COLO668 (cell line): ENCODE measurements around the gene PRR7.
A peak's percentile ranks its signal among the peaks of the same experiment; 100 is the strongest.
"Not testable (repeated sequence)": the region's sequence is repeated elsewhere in the genome, so short reads cannot be mapped to it uniquely, and the experiment has no call there.

ENCODE experiments used
- DNase-seq: peaks from one replicate; lab custom pipeline; 2025; ENCODE audit not compliant: unreplicated experiment; lab: John Stamatoyannopoulos, UW

Gene PRR7

GRCh38 chr5:177483994-177484901 lies 37.6 kb downstream of the PRR7 start:
- DNase-seq, result no peak

DNA sequence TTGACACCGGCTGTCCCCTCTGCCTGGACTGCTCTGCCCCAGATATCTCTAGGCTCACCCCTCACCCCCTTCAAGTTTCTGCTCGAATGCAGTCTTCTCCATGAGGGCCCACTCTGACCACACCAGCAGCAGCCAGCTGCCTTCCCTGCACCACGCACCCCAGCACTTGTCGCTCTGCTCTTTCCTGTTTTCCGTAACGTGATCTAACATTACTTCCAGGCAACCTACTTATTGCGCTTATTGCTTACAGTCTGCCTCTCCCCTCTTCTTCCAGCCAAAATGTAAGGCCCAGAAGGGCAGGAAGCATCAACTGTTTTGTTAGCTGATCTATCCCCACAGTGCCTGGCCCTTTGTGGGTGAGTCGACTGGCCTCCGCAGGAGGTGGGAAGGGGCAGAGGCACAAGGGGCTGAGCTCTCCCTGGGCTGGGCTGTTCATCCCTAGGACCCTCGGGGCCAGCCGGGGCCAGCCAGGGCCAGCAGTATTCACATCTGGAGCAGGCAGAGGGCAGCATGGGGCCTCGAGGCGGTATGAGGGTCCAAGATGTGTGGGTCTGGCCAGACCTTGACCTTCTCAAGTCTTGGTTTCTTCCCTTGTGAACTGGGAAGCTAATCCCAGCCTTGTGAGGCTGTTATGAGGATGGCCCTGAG lies 38.4 kb downstream of the PRR7 start:
- DNase-seq, result no peak

DNA sequence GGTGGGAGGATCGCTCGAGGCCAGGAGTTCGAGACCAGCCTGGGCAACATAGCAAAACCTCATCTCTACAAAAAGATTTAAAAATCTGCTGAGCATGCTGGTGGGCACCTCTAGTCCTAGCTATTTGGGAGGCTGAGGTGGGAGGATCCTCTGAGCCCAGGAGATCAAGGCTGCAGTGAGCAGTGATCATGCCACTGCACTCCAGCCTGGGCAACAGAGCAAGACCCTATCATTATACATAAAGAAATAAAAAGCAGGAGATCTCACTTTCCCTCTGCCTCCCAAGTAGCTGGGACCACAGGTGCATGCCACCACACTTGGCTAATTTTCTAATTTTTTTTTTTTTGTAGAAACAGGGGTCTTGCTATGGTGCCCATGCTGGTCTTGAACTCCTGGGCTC lies 39.1 kb downstream of the PRR7 start:
- not testable (repeated sequence) for DNase-seq

DNA sequence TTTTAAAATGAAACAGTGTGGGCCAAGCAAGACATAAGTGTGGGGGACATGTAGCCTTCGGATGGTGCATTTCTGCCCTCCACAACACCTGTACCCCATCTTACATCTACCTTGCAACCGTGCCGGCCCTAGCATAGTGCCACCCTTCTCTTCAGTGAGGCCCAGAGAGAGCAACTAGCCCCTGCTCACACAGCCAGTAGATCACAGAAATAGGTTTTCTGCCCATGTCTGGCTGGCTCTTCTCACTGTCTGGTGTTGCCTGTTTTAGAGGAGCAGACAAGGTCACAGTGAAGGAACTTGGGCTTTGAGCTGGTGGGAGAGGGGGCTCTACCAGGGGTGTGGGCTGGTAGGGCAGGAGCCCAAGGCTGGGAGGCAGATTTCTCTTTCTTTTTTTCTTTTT lies 39.6 kb downstream of the PRR7 start:
- no peak for DNase-seq

- DNase-seq, result no peak
Observed at GRCh38 chr5:177487144-177487543, 40.5 kb downstream of the PRR7 start.

GRCh38 chr5:177487975-177488374 lies 41.4 kb downstream of the PRR7 start:
- DNase-seq, result no peak

- DNase-seq, result peak; percentile 54
Observed at GRCh38 chr5:177489119-177489716, 42.6 kb downstream of the PRR7 start.

- DNase-seq, result no peak
Observed at GRCh38 chr5:177490311-177490991, 43.8 kb downstream of the PRR7 start.

DNA sequence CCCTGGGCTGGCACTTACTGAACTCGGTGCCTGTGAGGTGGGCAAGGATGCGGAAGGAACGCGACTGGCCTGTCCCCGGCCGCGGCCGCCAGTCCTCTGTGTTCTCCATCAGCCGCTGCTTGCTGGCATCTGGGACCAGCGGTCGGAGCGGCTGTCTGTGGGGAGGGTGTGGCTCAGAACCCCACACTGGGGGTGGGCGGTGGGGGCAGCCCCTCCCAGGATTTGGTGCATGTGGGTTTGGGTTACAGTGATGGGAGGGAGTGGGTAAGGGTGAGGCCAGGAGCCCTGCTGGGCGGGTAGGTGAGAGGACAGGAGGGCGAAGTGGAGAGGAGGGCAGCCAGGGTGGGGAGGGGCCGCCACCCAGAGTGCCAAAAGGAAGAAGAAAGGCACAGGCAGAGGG lies 44.4 kb downstream of the PRR7 start:
- no peak for DNase-seq

DNA sequence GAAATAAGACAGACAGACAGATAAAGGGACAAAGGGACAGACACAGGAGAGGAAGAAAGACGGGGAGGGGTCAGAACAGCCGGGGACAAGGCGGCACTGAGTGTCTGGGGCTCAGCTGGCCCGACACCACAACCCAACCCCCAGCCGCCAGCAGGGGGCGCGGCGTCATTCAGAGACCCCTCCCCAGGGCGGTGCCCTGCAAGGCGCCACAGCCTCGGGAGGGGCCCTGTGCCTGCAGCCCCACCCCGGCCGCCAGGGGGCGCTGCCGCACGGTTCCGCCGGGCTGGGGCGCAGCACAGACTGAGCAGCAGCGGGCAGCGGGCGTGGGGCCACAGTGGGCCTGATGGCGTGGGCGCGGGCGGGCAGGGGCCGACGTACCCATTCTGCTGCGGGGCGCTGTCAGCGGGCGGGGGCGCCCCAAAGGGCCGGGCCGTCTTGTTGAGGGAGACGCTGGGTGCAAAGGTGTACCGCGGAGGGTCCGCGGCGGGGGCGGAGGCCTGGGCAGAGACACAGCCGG lies 44.9 kb downstream of the PRR7 start:
- DNase-seq, result peak; percentile 40

GRCh38 chr5:177491983-177492746 lies 45.6 kb downstream of the PRR7 start:
- DNase-seq, result no peak

DNA sequence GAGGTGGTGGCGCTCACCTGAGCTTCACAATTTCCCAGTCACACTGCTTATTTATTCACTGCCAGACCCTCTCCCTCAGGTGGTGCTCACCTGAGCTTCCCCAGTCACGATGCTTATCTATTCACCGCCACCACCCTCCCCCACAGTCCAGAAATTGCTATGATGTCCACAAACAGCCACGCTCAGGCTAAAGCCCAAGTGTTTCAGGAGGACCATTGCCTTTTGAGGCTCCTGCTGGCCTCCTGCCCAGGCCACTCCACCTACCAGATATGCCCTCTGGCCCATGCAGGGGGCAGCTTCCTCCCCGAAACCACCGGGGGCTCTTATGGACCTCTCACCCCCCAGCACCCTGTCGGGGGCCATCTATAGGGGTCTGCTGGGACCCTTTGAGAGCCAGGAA lies 46.2 kb downstream of the PRR7 start:
- no peak for DNase-seq

DNA sequence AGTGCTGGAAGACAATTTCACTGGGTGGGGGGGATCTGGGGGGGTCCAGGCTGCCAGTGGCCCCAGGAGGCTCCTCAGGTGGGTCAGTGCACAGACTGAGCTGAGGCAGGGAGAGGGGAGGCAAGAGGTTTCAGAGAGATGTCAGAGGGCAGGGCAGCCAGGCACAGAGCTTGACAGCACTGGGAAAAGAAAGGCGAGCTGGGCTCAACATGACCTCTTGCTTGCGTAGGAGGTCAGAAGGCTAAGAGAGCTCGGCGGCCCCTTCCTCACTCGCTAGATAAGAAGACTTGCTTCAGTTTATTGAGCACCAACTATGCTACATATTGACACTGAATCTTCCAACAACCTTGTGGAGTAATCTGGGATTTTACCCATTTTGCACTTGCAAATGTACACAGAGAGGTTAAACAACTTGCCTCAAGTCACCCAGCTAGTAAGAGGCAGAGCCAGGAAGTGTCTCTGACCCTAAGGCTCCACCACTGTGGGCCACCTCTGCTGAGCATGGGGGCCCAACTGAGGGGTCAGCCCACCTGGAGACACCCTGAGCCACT lies 47.3 kb downstream of the PRR7 start:
- no peak for DNase-seq

DNA sequence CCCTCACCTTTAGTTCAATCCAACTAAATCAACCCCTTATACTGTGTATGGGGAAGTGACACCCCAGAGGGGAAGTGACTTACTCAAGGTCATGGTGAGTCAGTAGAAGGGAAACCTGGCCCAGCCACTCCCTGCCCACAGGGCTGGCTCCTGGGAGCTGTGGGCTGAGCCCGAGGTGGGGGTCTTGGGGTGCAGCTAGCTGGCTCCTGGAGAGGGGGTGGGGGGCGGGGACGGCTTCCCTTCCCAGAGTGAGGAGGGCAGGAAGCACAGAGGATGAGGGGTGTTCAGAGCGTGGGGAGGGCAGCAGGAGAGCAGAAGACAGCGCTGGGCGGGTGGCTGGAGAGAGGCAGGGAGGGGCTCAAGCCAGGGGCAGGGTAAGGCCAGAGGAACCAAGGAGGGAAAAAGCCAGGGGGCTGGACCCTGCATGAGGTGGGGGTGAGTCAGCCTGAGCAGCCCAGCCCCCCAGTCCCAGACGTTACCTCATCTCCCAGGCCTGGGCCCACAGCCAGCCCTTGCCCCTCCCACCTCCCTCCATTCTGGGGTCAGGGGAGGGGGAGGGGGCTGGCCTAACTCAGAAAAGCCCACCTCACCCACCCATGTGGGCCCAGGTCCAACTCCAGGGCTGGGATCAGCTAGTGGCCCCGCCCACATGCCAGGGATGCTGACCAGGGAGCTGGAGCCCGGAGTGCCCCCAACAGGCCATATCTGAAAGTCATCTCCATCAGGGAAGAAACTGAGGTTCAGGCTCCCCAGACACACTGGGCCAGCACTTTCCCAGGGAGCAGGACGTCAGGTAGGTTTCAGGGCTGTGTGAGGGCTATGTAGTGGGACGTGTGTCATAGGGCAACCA lies 48.0 kb downstream of the PRR7 start:
- DNase-seq, result no peak

GRCh38 chr5:177495243-177496060 lies 48.8 kb downstream of the PRR7 start:
- DNase-seq, result no peak

GRCh38 chr5:177496070-177496726 lies 49.6 kb downstream of the PRR7 start:
- DNase-seq, result peak; percentile 11

DNA sequence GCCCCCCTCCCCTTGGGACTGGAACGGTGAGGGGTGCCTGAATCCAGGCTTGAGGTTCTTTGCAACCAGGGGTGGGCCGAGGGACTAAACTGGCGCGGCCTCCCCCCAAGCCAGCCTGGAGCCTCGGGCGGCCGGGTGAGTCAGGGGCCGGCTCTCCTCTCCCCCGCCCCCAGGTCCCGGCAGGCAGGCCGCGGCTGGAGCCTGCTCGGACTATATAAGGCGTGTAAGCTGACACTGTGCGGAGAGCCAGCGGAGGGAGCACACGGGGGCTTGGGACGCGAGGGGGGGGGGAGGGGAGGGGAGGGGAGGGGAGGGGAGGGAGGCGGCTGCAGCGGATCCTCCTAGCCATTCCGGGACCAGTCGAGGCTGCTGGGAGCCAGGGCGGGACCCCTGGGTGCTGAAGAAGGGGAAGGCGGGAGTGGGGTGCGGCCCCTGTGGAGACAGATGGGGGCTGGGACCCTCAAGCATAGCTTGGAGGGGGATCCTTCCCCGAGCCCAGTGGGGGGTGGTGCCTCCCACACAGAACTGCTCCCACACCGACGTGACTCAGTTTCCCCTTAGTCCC lies 50.2 kb downstream of the PRR7 start:
- DNase-seq, result peak; percentile 38
